B cell (primary cell): ENCODE results near the gene KCNJ5. TPM values are rescaled to one million over a fixed set of nuclear protein-coding genes. Genes with fewer than 3 reads are reported as not detected.

ENCODE experiments used
- ATAC-seq: fragments of 200-7000 bp; cut with Tn5 transposase; one replicate; pipeline ENCODE4 v1.10.0; 2021; ENCODE audit warnings: low read depth, mild to moderate bottlenecking, moderate number of reproducible peaks, moderate library complexity
- CTCF ChIA-PET: fragments of 350-600 bp; sonication (Branson Sonifier 250); formaldehyde crosslinking; loops from one replicate; lab custom pipeline; 2021; ENCODE audit warnings: antibody characterized with exemption, inconsistent platforms; lab: Charles Lee
- POLR2A ChIA-PET: fragments of 350-600 bp; sonication (Branson Sonifier 250); formaldehyde crosslinking; loops from one replicate; lab custom pipeline; 2021; ENCODE audit warnings: antibody characterized with exemption; lab: Charles Lee
- DNase-seq: peaks from one replicate; pipeline ENCODE4 v3.0.0; 2013
- H2AFZ ChIP-seq: 2 replicates; pipeline ENCODE4 v1.6.1; 2012; ENCODE audit warnings: mild to moderate bottlenecking, low read depth, low read length; ENCODE audit not compliant: insufficient read depth, poor library complexity, severe bottlenecking
- H3K27ac ChIP-seq, 2 donors: 1 replicate in 1 of 2; 2 replicates in 1 of 2; pipeline ENCODE4 v1.5.1; 2012 to 2013; ENCODE audit warnings: low read length in 2 of 2, mild to moderate bottlenecking in 2 of 2, moderate library complexity in 1 of 2
- H3K27me3 ChIP-seq, 4 experiments: fragments of 200-600 bp in 1 of 4; sonication (generic) in 1 of 4; replicated peaks in 1 of 4; 1 replicate in 2 of 4; 2 replicates in 2 of 4; pipeline versions ENCODE4 v1.6.1 to v1.7.0; 2013 to 2016; ENCODE audit warnings: low read length in 3 of 4, mild to moderate bottlenecking in 2 of 4, mixed read lengths in 1 of 4, moderate library complexity in 1 of 4; ENCODE audit not compliant: insufficient read depth in 4 of 4, control insufficient read depth in 3 of 4; ENCODE audit errors: control extremely low read depth in 1 of 4
- H3K36me3 ChIP-seq, 2 experiments: replicated peaks in 1 of 2; 1 replicate in 1 of 2; 2 replicates in 1 of 2; pipeline versions ENCODE4 v1.6.1 to v1.7.1; 2013; ENCODE audit warnings: low read length in 1 of 2; ENCODE audit not compliant: insufficient read depth in 2 of 2, control insufficient read depth in 1 of 2; ENCODE audit errors: control extremely low read depth in 1 of 2, extremely low read depth in 1 of 2
- H3K4me1 ChIP-seq, 2 donors: fragments of 200-600 bp in 1 of 2; sonication (generic) in 1 of 2; 1 replicate in 1 of 2; 2 replicates in 1 of 2; pipeline versions ENCODE4 v1.5.1 to v1.6.1; 2013 to 2017; ENCODE audit warnings: low read length in 2 of 2; ENCODE audit not compliant: control insufficient read depth in 2 of 2, insufficient read depth in 2 of 2
- H3K4me2 ChIP-seq: replicated peaks from 2 replicates; pipeline ENCODE3; 2012; ENCODE audit warnings: mild to moderate bottlenecking, low read depth, low read length; ENCODE audit not compliant: poor library complexity, severe bottlenecking
- H3K4me3 ChIP-seq, 5 experiments: fragments of 200-600 bp in 1 of 5; sonication (generic) in 1 of 5; 1 replicate in 3 of 5; 2 replicates in 2 of 5; pipeline versions ENCODE4 v1.5.1 to v1.7.0; 2011 to 2016; ENCODE audit warnings: low read length in 4 of 5, mild to moderate bottlenecking in 4 of 5, low read depth in 2 of 5, control low read depth in 1 of 5, moderate library complexity in 1 of 5; ENCODE audit not compliant: insufficient read depth in 1 of 5; ENCODE audit errors: control extremely low read depth in 1 of 5, extremely low read depth in 1 of 5
- H3K79me2 ChIP-seq: fragments of 200-600 bp; sonication (generic); one replicate; pipeline ENCODE4 v1.6.0; 2016; ENCODE audit warnings: low read length; ENCODE audit not compliant: control insufficient read depth, insufficient read depth
- H3K9ac ChIP-seq: fragments of 200-600 bp; sonication (generic); 2 replicates; pipeline ENCODE4 v1.6.1; 2017; ENCODE audit warnings: mild to moderate bottlenecking, low read length, moderate library complexity
- H3K9me3 ChIP-seq, 3 donors: one replicate each; pipeline versions ENCODE4 v1.6.1 to v1.7.1; 2013; ENCODE audit warnings: low read length in 2 of 3; ENCODE audit not compliant: control insufficient read depth in 2 of 3, insufficient read depth in 1 of 3; ENCODE audit errors: control extremely low read depth in 1 of 3
- H4K20me1 ChIP-seq: 2 replicates; pipeline ENCODE4 v1.6.0; 2012; ENCODE audit warnings: mild to moderate bottlenecking, low read length; ENCODE audit not compliant: insufficient read depth, control insufficient read depth, poor library complexity, severe bottlenecking
- H3K27ac Mint-ChIP-seq: one replicate; pipeline ENCODE4 v1.8.0; 2021; ENCODE audit warnings: mixed read lengths
- H3K27me3 Mint-ChIP-seq: one replicate; pipeline ENCODE4 v1.8.0; 2021; ENCODE audit warnings: mixed read lengths
- H3K4me1 Mint-ChIP-seq: one replicate; pipeline ENCODE4 v1.8.0; 2021; ENCODE audit warnings: mixed read lengths
- H3K4me3 Mint-ChIP-seq: one replicate; pipeline ENCODE4 v1.8.0; 2021; ENCODE audit warnings: mixed read lengths
- H3K9me3 Mint-ChIP-seq: one replicate; pipeline ENCODE4 v1.8.0; 2022; ENCODE audit warnings: mixed read lengths; ENCODE audit not compliant: insufficient read depth
- CTCF ChIP-seq: fragments of 200-600 bp; IDR thresholded peaks from one replicate; pipeline ENCODE4 v1.8.0; 2022; ENCODE audit warnings: antibody characterized with exemption, mild to moderate bottlenecking
- EZH2 ChIP-seq: IDR thresholded peaks from 2 replicates; pipeline ENCODE4 v1.6.1; 2012; ENCODE audit warnings: borderline replicate concordance, low read depth, mild to moderate bottlenecking, moderate library complexity, low read length; ENCODE audit not compliant: insufficient read depth, poor library complexity, severe bottlenecking
- WGBS: methylation state at CpG from one replicate; pipeline ENCODE4 v1.1.5; 2013; ENCODE audit warnings: missing lambda C conversion rate; ENCODE audit not compliant: insufficient coverage; 5-methylcytosine and 5-hydroxymethylcytosine counted together
- intact Hi-C: fragments of 100-400 bp; cut with micrococcal nuclease; formaldehyde crosslinking; loops from one replicate; pipeline ENCODE4 v1.10.0; 2022
- polyA plus RNA-seq: library from polyadenylated mRNA; depleted of rRNA; stranded (reverse); fragments of >200 nt; gene quantifications from 2 replicates; pipeline ENCODE4 v1.2.3, GENCODE V29; 2012
- total RNA-seq, 2 donors: library from RNA; stranded (reverse); fragments of 120-200 nt in 1 of 2; gene quantifications; 1 replicate in 1 of 2; 2 replicates in 1 of 2; pipeline versions ENCODE4 v1.2.3 to v1.2.4, GENCODE V29; 2013 to 2022

Gene KCNJ5
- total and polyA plus RNA-seq, 2 donors (not counting 1 experiment from before 2014, with no cell fraction given), result 0.01 TPM; not detected in 1

- Histone ChIP-seq H3K4me2 (no peak overlapping the region), H3K27ac (no peak overlapping the region), H3K9me3 (peaks cover 0 to 12% (median 0%) of the 10 kb centered on the region in 3 donors), H2AFZ (no peak overlapping the region), H3K79me2 (no peaks in the 10 kb centered on the region), H3K4me3 (no peak overlapping the region), H3K9ac (no peak overlapping the region), H3K36me3 (no peaks in the 10 kb centered on the region), H4K20me1 (no peaks in the 10 kb centered on the region), H3K27me3 (peaks cover 0 to 32% (median 9%) of the 10 kb centered on the region in 4 experiments), H3K4me1 (no peaks in the 10 kb centered on the region)
- intact Hi-C loops, result no loop called here
- CTCF ChIA-PET, result interaction anchor here (0.9 to 1.2 kb wide), 2 partner anchors 29 to 31 kb away, joined by 3 read pairs; no protein-coding TSS in a partner anchor
- POLR2A ChIA-PET, result no interaction called here
- H3K4me3 Mint-ChIP-seq, result no peak overlapping the region
- ATAC-seq (no peak), DNase-seq (no peak)
- H3K4me1 Mint-ChIP-seq, result no peaks in the 10 kb centered on the region
- 89% methylated on average over 5 of the region's 5 CpGs for WGBS
- no peaks in the 10 kb centered on the region for H3K9me3 Mint-ChIP-seq
- no peak for TF ChIP-seq EZH2
- no peak for TF ChIP-seq CTCF
- no peak overlapping the region for H3K27ac Mint-ChIP-seq
- peaks cover 51% of the 10 kb centered on the region for H3K27me3 Mint-ChIP-seq
Measured at GRCh38 chr11:128913806-128914205, 22.6 kb downstream of the KCNJ5 start.

DNA sequence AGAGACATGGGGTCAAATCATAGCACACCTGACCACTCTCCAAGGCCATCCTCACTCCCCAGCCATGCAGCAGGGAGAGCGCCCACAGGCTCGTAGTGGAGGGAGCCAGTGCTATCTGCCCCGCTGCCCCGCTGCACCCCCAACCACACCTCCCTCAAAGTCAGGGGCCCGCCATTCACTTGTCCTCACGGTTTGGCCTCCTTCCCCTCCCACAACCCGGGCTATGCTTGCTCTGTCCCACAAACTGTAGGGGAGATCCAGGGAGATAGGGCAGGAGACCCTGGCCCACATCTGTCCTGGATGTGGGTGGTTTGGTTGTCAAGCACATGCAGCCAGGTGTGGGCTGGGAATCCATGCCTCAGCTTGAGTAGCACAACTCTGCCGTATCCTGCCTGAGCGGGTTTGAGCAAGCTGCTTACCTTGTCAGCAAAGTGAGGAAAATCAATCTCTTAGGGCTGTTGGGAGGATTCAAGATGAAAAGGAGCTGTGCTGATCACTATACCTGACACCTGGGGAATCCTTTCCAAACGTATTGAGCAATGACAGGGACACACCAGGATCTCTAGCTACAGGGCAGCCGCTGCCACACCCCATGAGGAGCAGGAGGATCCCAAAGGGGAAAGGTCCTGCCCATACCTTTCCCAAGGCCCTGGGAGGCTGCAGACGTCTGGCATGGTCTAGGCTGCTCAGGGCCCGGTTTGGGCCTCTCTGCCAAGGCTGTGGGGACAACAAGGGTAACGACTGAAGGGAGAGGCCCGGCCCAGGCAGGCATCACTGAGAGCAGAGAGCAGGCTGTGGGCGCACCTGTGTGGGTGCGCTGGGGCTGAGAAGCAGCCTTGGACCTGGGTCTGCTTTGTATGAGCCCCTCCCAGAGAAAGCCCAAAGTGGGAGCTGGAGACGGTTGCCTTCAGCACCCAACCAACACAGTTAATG, 23.3 kb downstream of the KCNJ5 start:
- CTCF ChIA-PET, result interaction anchor here (0.8 to 1.2 kb wide), 4 partner anchors 8 to 31 kb away, joined by 3 to 4 read pairs (median 3); no protein-coding TSS in a partner anchor
- 91% methylated on average over 9 of the region's 18 CpGs for WGBS

More for the DNA sequence above, 23.3 kb downstream of the KCNJ5 start:
- TF ChIP-seq CTCF, result no peak
- no peak for TF ChIP-seq EZH2
- Histone ChIP-seq H3K27ac (no peak overlapping the region), H3K9me3 (peaks cover 0 to 12% (median 0%) of the 10 kb centered on the region in 3 donors), H3K27me3 (peaks cover 0 to 25% (median 2%) of the 10 kb centered on the region in 4 experiments), H3K4me2 (no peak overlapping the region), H4K20me1 (no peaks in the 10 kb centered on the region), H3K79me2 (no peaks in the 10 kb centered on the region), H3K4me1 (peaks cover 0 to 4% of the 10 kb centered on the region in 2 donors), H3K36me3 (no peaks in the 10 kb centered on the region), H2AFZ (no peak overlapping the region), H3K4me3 (no peak overlapping the region), H3K9ac (no peak overlapping the region)
- Mint-ChIP-seq H3K27me3 (peaks cover 51% of the 10 kb centered on the region), H3K4me1 (peaks cover 4% of the 10 kb centered on the region), H3K4me3 (no peak overlapping the region), H3K27ac (no peak overlapping the region), H3K9me3 (no peaks in the 10 kb centered on the region)
- intact Hi-C loops, result no loop called here
- POLR2A ChIA-PET, result no interaction called here
- no peak for ATAC-seq
- DNase-seq, result no peak
